Hepatocyte (in vitro differentiated cells): ENCODE results near the gene SOX13.

Experiments used
- CTCF ChIP-seq: fragments of 200-600 bp; sonication (generic); IDR thresholded peaks from 2 replicates; pipeline ENCODE4 v1.5.1; 2016; ENCODE audit warnings: antibody characterized with exemption, mild to moderate bottlenecking; ENCODE audit not compliant: poor library complexity
- EZH2 ChIP-seq: fragments of 200-600 bp; sonication (generic); IDR thresholded peaks from 2 replicates; pipeline ENCODE4 v1.6.1; 2016; ENCODE audit warnings: antibody characterized with exemption, mild to moderate bottlenecking, borderline replicate concordance

- TF ChIP-seq CTCF = no peak
- no peak for TF ChIP-seq EZH2
These were observed 63.9 kb downstream of the SOX13 start for GRCh38 chr1:204136814-204137213.
